ENCODE data around the gene HMCN2. TPM values are rescaled to one million over a fixed set of nuclear protein-coding genes. Genes with fewer than 3 reads are reported as not detected.

The HMCN2 gene
- total RNA-seq, 1 donor = under 0.01 TPM

DNA sequence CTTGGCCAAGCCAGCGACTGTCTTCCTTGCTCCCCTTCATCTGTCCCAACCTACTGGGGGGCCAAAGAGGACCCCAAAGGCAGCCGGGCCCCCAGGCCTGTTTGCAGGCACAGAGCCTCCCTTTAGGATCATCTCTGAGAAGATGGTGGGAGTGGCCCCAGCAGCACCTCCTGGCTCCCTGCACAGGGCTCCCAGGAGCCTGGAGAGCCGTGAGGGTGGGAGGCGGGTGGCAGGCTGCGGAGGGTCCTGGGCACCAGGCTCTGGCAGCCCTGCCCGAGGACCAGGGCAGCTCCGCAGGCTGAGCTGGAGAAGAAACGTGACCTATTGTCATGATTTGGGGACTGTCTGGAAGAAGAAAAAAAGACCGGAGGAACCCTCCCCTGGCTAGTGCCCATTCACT, 212.6 kb downstream of the HMCN2 start:
- H3K4me2 ChIP-seq (ENCODE audit: insufficient read depth, low read length) = no peak overlapping the region
- H3K4me3 ChIP-seq (ENCODE audit: insufficient read depth, low read length) = no peak overlapping the region
- TF ChIP-seq CTCF (IDR thresholded peaks at IDR 0.05; ENCODE audit: extremely low read depth, low read depth, low read length) = no peak
- H3K27ac ChIP-seq (ENCODE audit: low read depth, low read length) = no peak overlapping the region
- no peaks in the 10 kb centered on the region for H3K27me3 ChIP-seq (ENCODE audit: insufficient read depth, low read length)
- no peak for DNase-seq (ENCODE audit: insufficient read length, low spot score, missing footprints)
- H3K9me3 ChIP-seq (ENCODE audit: low read depth, low read length) = no peaks in the 10 kb centered on the region
- no peaks in the 10 kb centered on the region for H3K4me1 ChIP-seq (ENCODE audit: insufficient read depth, low read length)
- H3K36me3 ChIP-seq (ENCODE audit: insufficient read depth, low read length) = peaks cover 11% of the 10 kb centered on the region
- H4K20me1 ChIP-seq (ENCODE audit: insufficient read depth, low read length) = peaks cover under 1% of the 10 kb centered on the region
- no peaks in the 10 kb centered on the region for H3K79me2 ChIP-seq (ENCODE audit: insufficient read depth, low read length)
- no peak overlapping the region for H2AFZ ChIP-seq (ENCODE audit: low read length)

DNA sequence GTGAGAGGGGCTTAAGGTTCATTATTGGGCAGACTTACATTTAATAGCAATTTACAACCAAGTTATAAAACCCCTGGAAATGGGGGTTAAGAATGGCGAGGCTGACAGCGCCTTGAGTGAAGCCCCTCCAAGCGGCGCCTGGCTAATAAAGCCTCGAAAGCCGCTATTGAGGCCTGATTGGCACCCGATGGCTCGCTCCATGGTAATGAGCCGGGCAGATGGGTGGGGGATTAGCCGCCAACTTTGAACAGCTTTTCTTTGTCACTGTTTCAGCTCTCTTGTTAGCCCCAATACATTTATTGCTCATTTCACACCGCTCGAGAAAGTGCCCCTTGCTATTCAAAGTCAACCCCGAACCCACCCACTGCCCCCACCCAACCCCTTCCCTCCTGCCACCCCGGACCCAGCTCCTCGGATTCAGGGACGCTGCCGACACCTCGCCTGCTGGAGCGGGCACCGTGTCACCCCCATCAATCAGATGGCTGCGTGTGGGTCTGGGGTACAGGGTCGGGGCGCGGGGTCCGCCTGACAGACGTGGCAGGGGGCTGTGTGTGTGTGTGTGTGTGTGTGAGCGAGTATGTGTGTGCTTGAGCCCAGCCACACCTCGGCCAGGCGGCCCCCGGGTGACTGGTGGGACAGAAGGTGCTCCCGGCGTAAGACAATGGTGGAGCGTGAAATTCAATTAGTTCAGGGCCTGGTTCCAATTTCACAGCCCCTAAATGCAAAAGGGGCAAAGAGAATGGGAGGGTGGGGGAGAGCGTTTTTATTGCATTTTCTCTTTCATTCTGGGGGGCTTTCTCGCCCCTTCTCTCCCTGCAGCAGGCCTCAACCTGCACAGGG, 213.4 kb downstream of the HMCN2 start:
- TF ChIP-seq CTCF (IDR thresholded peaks at IDR 0.05; ENCODE audit: extremely low read depth, low read depth, low read length) = no peak
- Histone ChIP-seq H3K79me2 (ENCODE audit: insufficient read depth, low read length) (no peaks in the 10 kb centered on the region), H3K4me3 (ENCODE audit: insufficient read depth, low read length) (no peak overlapping the region)

GRCh38 chr9:130479587-130479986, 214.0 kb downstream of the HMCN2 start:
- no peak overlapping the region for H2AFZ ChIP-seq (ENCODE audit: low read length)
- H3K36me3 ChIP-seq (ENCODE audit: insufficient read depth, low read length) = peaks cover 11% of the 10 kb centered on the region
- no peak for TF ChIP-seq CTCF (IDR thresholded peaks at IDR 0.05; ENCODE audit: extremely low read depth, low read depth, low read length)

More for the DNA sequence above, 213.4 kb downstream of the HMCN2 start:
- no peak overlapping the region for H3K4me2 ChIP-seq (ENCODE audit: insufficient read depth, low read length)
- H2AFZ ChIP-seq (ENCODE audit: low read length) = no peak overlapping the region
- no peaks in the 10 kb centered on the region for H3K4me1 ChIP-seq (ENCODE audit: insufficient read depth, low read length)
- H4K20me1 ChIP-seq (ENCODE audit: insufficient read depth, low read length) = peaks cover 2% of the 10 kb centered on the region
- H3K27me3 ChIP-seq (ENCODE audit: insufficient read depth, low read length) = no peaks in the 10 kb centered on the region
- no peaks in the 10 kb centered on the region for H3K9me3 ChIP-seq (ENCODE audit: low read depth, low read length)
- no peak for DNase-seq (ENCODE audit: insufficient read length, low spot score, missing footprints)
- peaks cover 11% of the 10 kb centered on the region for H3K36me3 ChIP-seq (ENCODE audit: insufficient read depth, low read length)
- no peak overlapping the region for H3K27ac ChIP-seq (ENCODE audit: low read depth, low read length)

GRCh38 chr9:130480673-130481072, 215.1 kb downstream of the HMCN2 start:
- Histone ChIP-seq H3K4me2 (ENCODE audit: insufficient read depth, low read length) (no peak overlapping the region), H3K36me3 (ENCODE audit: insufficient read depth, low read length) (peaks cover 21% of the 10 kb centered on the region), H3K4me3 (ENCODE audit: insufficient read depth, low read length) (no peak overlapping the region), H3K79me2 (ENCODE audit: insufficient read depth, low read length) (no peaks in the 10 kb centered on the region), H3K9me3 (ENCODE audit: low read depth, low read length) (no peaks in the 10 kb centered on the region), H3K27me3 (ENCODE audit: insufficient read depth, low read length) (no peaks in the 10 kb centered on the region), H3K27ac (ENCODE audit: low read depth, low read length) (no peak overlapping the region), H4K20me1 (ENCODE audit: insufficient read depth, low read length) (peaks cover 2% of the 10 kb centered on the region), H3K4me1 (ENCODE audit: insufficient read depth, low read length) (no peaks in the 10 kb centered on the region), H2AFZ (ENCODE audit: low read length) (no peak overlapping the region)
- no peak for DNase-seq (ENCODE audit: insufficient read length, low spot score, missing footprints)
- TF ChIP-seq CTCF (IDR thresholded peaks at IDR 0.05; ENCODE audit: extremely low read depth, low read depth, low read length) = no peak

More at GRCh38 chr9:130479587-130479986, 214.0 kb downstream of the HMCN2 start:
- no peak overlapping the region for H3K4me2 ChIP-seq (ENCODE audit: insufficient read depth, low read length)
- no peak for DNase-seq (ENCODE audit: insufficient read length, low spot score, missing footprints)
- H4K20me1 ChIP-seq (ENCODE audit: insufficient read depth, low read length) = peaks cover 2% of the 10 kb centered on the region
- H3K9me3 ChIP-seq (ENCODE audit: low read depth, low read length) = no peaks in the 10 kb centered on the region
- no peak overlapping the region for H3K27ac ChIP-seq (ENCODE audit: low read depth, low read length)
- no peaks in the 10 kb centered on the region for H3K27me3 ChIP-seq (ENCODE audit: insufficient read depth, low read length)
- H3K4me3 ChIP-seq (ENCODE audit: insufficient read depth, low read length) = no peak overlapping the region
- H3K4me1 ChIP-seq (ENCODE audit: insufficient read depth, low read length) = no peaks in the 10 kb centered on the region
- no peaks in the 10 kb centered on the region for H3K79me2 ChIP-seq (ENCODE audit: insufficient read depth, low read length)
